IPS-20b (cell line): Measurements from ENCODE around the gene HOXD9.
A peak's percentile ranks its signal among the peaks of the same experiment; 100 is the strongest.

Experiments
- H3K27ac ChIP-seq: one replicate; pipeline ENCODE4 v1.5.1; 2013; ENCODE audit warnings: low read length
- H3K27me3 ChIP-seq: 2 replicates; pipeline ENCODE4 v1.6.1; 2013; ENCODE audit warnings: mild to moderate bottlenecking, low read length, inconsistent platforms; ENCODE audit not compliant: insufficient read depth
- H3K36me3 ChIP-seq: 2 replicates; pipeline ENCODE4 v1.6.1; 2013; ENCODE audit warnings: low read depth, mild to moderate bottlenecking, inconsistent platforms, low read length, moderate library complexity; ENCODE audit not compliant: insufficient read depth
- H3K4me1 ChIP-seq: 2 replicates; pipeline ENCODE4 v1.6.1; 2013; ENCODE audit warnings: mild to moderate bottlenecking, control low read depth, inconsistent platforms, low read length, moderate library complexity; ENCODE audit not compliant: insufficient read depth
- H3K4me3 ChIP-seq: 2 replicates; pipeline ENCODE4 v1.5.1; 2013; ENCODE audit warnings: mild to moderate bottlenecking, low read length, inconsistent platforms
- H3K9ac ChIP-seq: 2 replicates; pipeline ENCODE4 v1.6.1; 2013; ENCODE audit warnings: low read depth, mild to moderate bottlenecking, inconsistent platforms, low read length, moderate library complexity
- H3K9me3 ChIP-seq: 2 replicates; pipeline ENCODE4 v1.6.1; 2013; ENCODE audit warnings: mild to moderate bottlenecking, low read depth, low read length, inconsistent platforms; ENCODE audit not compliant: insufficient read depth

Gene HOXD9

GRCh38 chr2:176125772-176126054 is 3.2 kb downstream of the HOXD9 start:
- no peak overlapping the region for H3K27ac ChIP-seq
- H3K4me1 ChIP-seq: no peaks in the 10 kb centered on the region

GRCh38 chr2:176126929-176127773 is 4.6 kb downstream of the HOXD9 start:
- H3K9me3 ChIP-seq: peaks cover 9% of the 10 kb centered on the region; the same call in 1 of the 2 replicates
- H3K4me1 ChIP-seq: no peaks in the 10 kb centered on the region; the same call in 1 of the 2 replicates
- H3K4me3 ChIP-seq: no peak overlapping the region
- peaks cover 100% of the 10 kb centered on the region for H3K27me3 ChIP-seq
- no peak overlapping the region for H3K27ac ChIP-seq
- H3K36me3 ChIP-seq: no peaks in the 10 kb centered on the region
- H3K9ac ChIP-seq: no peak overlapping the region

More at GRCh38 chr2:176125772-176126054, 3.2 kb downstream of the HOXD9 start:
- Histone ChIP-seq H3K36me3 (no peaks in the 10 kb centered on the region), H3K4me3 (no peak overlapping the region), H3K27me3 (peaks cover 100% of the 10 kb centered on the region), H3K9ac (no peak overlapping the region), H3K9me3 (peaks cover 8% of the 10 kb centered on the region; the same call in 1 of the 2 replicates)

DNA sequence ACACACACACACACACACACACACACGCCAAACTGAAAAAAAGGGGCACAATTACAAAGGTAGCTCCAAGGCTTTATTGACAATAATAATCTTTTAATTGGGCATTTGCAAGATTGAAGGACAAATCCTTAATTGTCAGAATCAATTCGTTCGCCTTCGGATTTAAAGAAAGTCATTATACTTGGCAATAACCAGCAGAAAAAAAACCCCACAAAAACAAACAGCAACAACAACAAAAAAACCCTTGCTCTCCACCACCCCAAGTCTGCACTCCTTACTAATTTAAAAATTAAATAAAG is 5.2 kb downstream of the HOXD9 start:
- peaks cover 100% of the 10 kb centered on the region for H3K27me3 ChIP-seq
- no peaks in the 10 kb centered on the region for H3K36me3 ChIP-seq
- peaks cover 9% of the 10 kb centered on the region; the same call in 1 of the 2 replicates for H3K9me3 ChIP-seq
- H3K27ac ChIP-seq: no peak overlapping the region
- no peaks in the 10 kb centered on the region; the same call in 1 of the 2 replicates for H3K4me1 ChIP-seq
- H3K9ac ChIP-seq: no peak overlapping the region
- H3K4me3 ChIP-seq: no peak overlapping the region

DNA sequence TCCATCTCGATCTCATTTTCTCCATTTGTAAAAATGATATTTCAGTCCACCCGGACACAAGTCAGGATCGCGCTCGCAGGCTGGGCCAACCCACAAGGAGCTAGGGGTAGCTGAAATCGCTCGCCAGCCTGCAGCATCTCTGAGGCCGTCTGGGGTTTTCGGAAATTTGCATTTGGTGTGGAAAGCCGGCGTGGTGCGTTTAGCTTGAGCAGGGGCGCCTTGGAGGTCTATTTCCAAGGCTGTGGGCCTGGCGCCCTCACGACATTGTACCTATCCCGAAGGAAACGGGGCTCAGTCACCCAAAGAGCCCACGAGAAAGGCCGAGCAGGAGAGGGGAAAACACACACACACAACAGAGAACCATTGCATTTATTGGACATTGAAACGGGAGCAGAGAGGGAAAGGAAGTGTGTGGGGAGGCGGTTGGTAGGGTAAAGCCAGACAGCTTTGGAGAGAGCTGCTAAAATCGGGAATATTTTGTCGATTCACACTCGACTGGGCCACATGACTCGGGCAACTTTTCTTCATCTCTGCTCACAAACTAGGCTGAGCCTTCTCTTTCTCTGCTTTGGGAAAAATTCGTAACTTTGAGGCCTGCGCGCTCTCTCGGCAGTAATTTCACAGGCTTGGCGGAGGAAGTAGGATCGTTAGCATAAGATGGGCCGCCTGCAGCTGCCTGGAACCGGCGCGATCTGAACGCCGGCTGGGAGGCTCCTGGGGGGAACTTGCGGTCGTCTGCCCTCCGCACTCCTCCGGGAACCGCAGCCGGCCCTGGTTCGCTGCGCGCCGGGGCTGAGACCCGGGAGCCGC is 5.9 kb downstream of the HOXD9 start:
- H3K9ac ChIP-seq: no peak overlapping the region
- H3K36me3 ChIP-seq: no peaks in the 10 kb centered on the region
- peaks cover 7% of the 10 kb centered on the region; the same call in 1 of the 2 replicates for H3K9me3 ChIP-seq
- no peaks in the 10 kb centered on the region; the same call in 1 of the 2 replicates for H3K4me1 ChIP-seq
- no peak overlapping the region for H3K27ac ChIP-seq
- 0 out of 2 replicates have a peak overlapping the region, but pooled peaks have one; percentile 6 for H3K4me3 ChIP-seq
- H3K27me3 ChIP-seq: peaks cover 100% of the 10 kb centered on the region

DNA sequence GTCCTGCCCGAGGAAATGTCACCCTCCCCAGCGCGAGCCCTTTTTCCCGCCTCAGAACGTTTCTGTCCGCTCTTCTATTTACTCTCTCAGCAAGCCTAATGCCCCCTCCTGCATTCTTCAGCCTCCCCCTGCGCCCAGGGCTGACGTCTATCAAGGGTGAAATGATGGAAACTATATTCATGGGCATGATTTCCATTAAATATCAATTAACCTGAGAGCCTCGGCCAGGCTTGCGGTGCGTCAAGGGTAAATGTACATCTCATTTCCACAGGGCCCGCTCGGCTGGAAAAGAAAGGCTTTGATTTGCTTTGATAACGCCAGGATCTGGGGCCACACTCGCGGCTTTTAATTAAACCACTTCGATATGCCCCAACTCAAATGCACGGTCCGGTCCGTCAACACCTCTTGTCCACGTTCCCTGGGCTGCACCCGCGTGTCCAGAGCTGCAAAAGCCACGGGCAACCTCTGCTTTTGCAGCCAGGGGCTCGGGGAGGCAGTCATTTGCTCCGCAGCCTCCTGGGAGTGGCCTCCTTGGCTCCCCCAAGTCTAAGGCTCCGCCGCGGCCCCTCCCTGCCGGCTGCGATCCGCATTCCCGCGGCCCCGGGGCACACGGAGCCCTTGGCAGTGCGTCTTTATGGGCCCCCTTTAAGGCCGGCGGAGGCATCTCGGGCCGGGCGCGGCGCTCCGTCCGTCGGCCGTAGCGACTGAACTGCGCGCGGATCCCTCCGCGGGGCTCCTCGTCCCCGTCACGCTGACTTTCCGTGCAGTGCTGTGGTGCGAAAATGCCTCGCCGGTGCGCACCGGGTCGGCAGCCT is 6.7 kb downstream of the HOXD9 start, which contains the start of gene HOXD8:
Gene HOXD8, plus strand, starts transcription at position 724 of the 815 bp plus-strand sequence. CDS start 662 bp downstream, outside the sequence.
- Histone ChIP-seq H3K9ac (no peak within 1 kb of the TSS), H3K9me3 (peaks cover 2% of the 10 kb centered on the region; the same call in 1 of the 2 replicates), H3K4me3 (0 out of 2 replicates have a peak within 1 kb of the TSS, but pooled peaks have one; percentile 6), H3K36me3 (no peaks in the 10 kb centered on the region), H3K4me1 (no peaks in the 10 kb centered on the region; the same call in 1 of the 2 replicates), H3K27ac (no peak within 1 kb of the TSS), H3K27me3 (peaks cover 100% of the 10 kb centered on the region)

DNA sequence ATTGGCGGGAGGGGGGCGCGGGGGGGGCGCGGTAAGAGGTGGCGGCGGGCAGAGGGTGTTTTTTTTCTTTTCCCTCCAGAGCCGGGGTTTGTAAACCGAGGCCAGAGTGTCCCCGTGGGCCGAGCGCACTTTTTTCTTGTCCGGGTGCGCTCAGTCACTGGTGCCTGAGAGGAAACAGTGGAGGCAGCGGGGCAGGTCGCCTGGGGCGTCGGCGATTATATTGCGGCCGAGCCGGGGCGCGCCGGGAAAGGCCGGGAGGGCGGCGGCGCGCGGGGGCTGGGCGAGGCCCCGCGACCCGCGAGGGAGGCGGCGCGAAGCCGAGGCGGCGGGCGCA is 7.3 kb downstream of the HOXD9 start:
- no peaks in the 10 kb centered on the region; the same call in 1 of the 2 replicates for H3K4me1 ChIP-seq
- H3K27ac ChIP-seq: no peak overlapping the region
- H3K36me3 ChIP-seq: no peaks in the 10 kb centered on the region
- H3K9me3 ChIP-seq: peaks cover 2% of the 10 kb centered on the region; the same call in 1 of the 2 replicates
- H3K4me3 ChIP-seq: no peak overlapping the region
- peaks cover 100% of the 10 kb centered on the region for H3K27me3 ChIP-seq
- no peak overlapping the region for H3K9ac ChIP-seq

DNA sequence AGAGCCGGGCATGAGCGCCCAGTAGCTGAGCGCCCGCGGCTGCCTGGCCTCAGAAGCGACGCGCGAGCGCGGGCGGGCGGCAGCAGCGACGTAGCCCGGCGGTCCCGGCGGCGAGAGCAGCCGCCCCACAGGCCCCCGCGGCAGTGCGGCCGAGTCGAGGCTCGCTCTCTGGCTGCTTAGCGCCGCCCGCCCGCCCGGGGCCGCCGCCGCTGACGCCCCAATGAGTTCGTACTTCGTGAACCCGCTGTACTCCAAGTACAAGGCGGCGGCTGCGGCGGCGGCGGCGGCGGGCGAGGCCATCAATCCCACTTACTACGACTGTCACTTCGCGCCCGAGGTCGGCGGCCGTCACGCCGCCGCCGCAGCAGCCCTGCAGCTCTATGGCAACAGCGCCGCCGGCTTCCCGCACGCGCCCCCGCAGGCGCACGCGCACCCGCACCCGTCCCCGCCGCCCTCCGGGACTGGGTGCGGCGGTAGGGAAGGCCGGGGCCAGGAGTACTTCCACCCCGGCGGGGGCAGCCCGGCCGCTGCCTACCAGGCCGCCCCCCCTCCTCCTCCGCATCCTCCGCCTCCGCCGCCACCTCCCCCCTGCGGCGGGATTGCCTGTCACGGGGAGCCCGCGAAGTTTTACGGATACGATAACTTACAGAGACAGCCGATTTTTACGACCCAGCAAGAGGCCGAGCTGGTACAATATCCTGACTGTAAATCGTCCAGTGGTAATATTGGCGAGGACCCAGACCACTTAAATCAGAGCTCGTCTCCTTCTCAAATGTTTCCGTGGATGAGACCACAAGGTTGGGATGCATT is 7.8 kb downstream of the HOXD9 start:
- no peak overlapping the region for H3K27ac ChIP-seq
- H3K9ac ChIP-seq: no peak overlapping the region
- H3K9me3 ChIP-seq: peaks cover 2% of the 10 kb centered on the region; the same call in 1 of the 2 replicates
- H3K4me3 ChIP-seq: no peak overlapping the region
- peaks cover 100% of the 10 kb centered on the region for H3K27me3 ChIP-seq
- H3K4me1 ChIP-seq: no peaks in the 10 kb centered on the region; the same call in 1 of the 2 replicates
- no peaks in the 10 kb centered on the region for H3K36me3 ChIP-seq

- H3K4me3 ChIP-seq: no peak overlapping the region
- no peaks in the 10 kb centered on the region; the same call in 1 of the 2 replicates for H3K4me1 ChIP-seq
- no peak overlapping the region for H3K9ac ChIP-seq
- no peak overlapping the region for H3K27ac ChIP-seq
- no peaks in the 10 kb centered on the region for H3K36me3 ChIP-seq
- peaks cover 2% of the 10 kb centered on the region; the same call in 1 of the 2 replicates for H3K9me3 ChIP-seq
- H3K27me3 ChIP-seq: peaks cover 100% of the 10 kb centered on the region
Measured at GRCh38 chr2:176130957-176131847, 8.7 kb downstream of the HOXD9 start.

GRCh38 chr2:176131848-176132158 is 9.3 kb downstream of the HOXD9 start:
- no peak overlapping the region for H3K27ac ChIP-seq
- H3K9ac ChIP-seq: no peak overlapping the region
- H3K4me3 ChIP-seq: no peak overlapping the region
- peaks cover 100% of the 10 kb centered on the region for H3K27me3 ChIP-seq
- no peaks in the 10 kb centered on the region; the same call in 1 of the 2 replicates for H3K4me1 ChIP-seq
- peaks cover 2% of the 10 kb centered on the region; the same call in 1 of the 2 replicates for H3K9me3 ChIP-seq
- H3K36me3 ChIP-seq: no peaks in the 10 kb centered on the region
